Fibroblast of the aortic adventitia (primary cell): Measurements from ENCODE around the gene TMEM52. TPM values are rescaled to one million over a fixed set of nuclear protein-coding genes. Genes with fewer than 3 reads are reported as not detected.

Experiments used
- DNase-seq: peaks from one replicate; pipeline ENCODE4 v3.0.0-alpha.2; 2010; ENCODE audit warnings: low read depth
- H3K4me3 ChIP-seq: 2 replicates; pipeline ENCODE4 v1.5.1; 2011; ENCODE audit warnings: low read depth, mild to moderate bottlenecking, control low read depth, low read length, moderate library complexity
- total RNA-seq: library from RNA; depleted of rRNA; stranded (reverse); fragments of >200 nt; gene quantifications from 2 replicates; pipeline ENCODE4 v1.2.3, GENCODE V29; 2012; ENCODE audit warnings: low replicate concordance
- TF ChIP-seq, protein P1 (sequence below): IDR thresholded peaks from 2 replicates; pipeline ENCODE4 v1.5.1; 2011; ENCODE audit warnings: mild to moderate bottlenecking, low read length, control low read depth, inconsistent platforms; ENCODE audit not compliant: insufficient read depth

Gene TMEM52
- 0.72 TPM in 1 of 2 replicates, not detected in the other for total RNA-seq

DNA sequence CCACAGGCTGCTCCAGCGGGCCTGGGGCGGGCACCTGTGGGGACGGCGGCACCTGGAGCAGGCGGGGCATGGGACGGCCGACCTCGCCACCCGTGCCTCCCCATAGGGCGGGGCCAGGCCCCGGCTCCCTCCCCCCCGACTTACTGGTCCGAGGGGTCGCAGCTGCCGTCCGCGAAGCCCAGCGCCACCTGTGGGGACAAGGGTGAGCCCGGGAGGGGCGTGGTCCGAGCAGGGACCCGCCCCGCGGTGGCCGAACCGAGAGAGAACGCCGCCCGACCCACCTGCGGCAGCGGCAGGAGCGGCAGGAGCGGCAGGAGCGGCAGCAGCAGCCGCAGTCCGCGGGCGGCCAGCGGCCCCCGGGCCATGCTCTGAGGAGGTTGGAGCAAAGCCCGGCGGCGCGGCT is at the start of gene TMEM52:
TMEM52 (minus strand) TSS at position 379 of the 403 bp plus-strand sequence; CDS start at position 365, 14 bp downstream.
- peak within 1 kb of the TSS; percentile 54 for H3K4me3 ChIP-seq
- TF ChIP-seq, protein P1, sequence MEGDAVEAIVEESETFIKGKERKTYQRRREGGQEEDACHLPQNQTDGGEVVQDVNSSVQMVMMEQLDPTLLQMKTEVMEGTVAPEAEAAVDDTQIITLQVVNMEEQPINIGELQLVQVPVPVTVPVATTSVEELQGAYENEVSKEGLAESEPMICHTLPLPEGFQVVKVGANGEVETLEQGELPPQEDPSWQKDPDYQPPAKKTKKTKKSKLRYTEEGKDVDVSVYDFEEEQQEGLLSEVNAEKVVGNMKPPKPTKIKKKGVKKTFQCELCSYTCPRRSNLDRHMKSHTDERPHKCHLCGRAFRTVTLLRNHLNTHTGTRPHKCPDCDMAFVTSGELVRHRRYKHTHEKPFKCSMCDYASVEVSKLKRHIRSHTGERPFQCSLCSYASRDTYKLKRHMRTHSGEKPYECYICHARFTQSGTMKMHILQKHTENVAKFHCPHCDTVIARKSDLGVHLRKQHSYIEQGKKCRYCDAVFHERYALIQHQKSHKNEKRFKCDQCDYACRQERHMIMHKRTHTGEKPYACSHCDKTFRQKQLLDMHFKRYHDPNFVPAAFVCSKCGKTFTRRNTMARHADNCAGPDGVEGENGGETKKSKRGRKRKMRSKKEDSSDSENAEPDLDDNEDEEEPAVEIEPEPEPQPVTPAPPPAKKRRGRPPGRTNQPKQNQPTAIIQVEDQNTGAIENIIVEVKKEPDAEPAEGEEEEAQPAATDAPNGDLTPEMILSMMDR = no peak
- DNase-seq = no peak

DNA sequence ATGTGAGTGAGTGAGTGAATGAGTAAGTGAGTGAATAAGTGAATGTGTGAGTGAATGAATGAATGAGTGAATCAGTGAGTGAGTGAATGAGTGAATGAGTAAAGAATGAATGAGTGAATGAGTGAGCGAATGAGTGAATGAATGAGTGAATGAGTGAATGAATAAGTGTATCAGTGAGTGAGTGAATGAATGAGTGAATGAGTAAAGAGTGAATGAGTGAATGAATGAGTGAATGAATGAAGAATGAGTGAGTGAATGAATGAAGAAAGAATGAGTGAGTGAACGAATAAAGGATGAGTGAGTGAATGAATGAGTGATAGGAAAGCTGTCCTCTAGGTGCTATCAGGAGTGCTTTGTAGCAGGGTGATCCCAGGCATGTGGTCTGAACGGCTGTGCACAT is 48.8 kb upstream of the TMEM52 start:
- TF ChIP-seq, protein P1 = no peak
- DNase-seq = no peak
- H3K4me3 ChIP-seq = no peak overlapping the region

DNA sequence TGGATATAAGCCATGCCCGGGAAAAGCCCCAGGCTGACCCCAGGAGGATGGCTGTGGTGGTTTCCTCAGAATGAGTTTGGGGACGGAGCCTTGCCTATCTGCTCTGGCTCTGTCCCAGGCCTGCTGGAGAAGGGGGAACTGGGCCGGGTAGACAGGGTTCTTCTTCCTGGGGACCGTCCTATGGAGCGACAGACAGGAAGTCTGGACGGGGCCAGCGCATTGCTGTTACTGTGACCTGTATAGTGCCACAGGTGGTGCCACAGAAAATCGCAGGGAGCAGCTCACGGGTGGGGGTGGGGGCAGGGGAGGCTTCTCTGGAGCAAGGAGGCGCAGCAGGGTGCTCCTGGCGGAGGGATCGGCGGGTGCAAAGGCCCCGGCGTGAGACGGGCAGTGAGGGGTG is 48.1 kb upstream of the TMEM52 start:
- TF ChIP-seq, protein P1 = no peak
- no peak overlapping the region for H3K4me3 ChIP-seq
- no peak for DNase-seq

DNA sequence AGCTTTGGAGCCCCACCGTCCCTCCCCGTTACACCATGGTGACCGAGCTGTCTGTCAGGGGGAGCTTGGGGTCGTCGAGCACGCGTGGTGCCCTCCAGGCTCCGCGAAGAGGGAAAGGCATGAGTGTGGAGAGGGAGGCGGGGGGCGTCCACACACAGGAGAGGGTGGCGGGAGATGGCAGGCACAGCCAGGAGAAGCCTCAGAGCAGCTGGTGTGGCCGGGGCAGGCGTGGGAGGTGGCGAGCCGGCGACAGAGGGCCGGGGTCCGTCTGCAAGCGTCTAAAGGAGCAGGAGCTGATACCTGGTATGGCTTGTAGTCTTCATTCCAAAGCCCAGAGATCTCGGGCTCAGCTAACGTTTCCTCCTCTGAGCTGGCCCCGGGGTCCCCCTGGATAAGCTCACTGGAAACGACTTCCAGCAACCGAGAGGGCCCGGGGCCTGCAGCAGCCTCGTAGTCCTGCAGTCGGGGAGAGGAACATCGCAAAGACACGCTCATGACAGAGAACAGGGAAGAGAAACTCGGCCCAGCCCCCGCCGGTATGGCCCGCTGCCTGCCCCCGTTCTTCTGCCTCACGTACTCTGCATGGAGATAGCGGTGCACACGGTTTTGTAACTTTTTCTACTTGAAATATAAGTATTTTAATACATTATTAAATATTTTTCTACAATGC is 47.1 kb upstream of the TMEM52 start:
- DNase-seq = no peak
- TF ChIP-seq, protein P1 = no peak

DNA sequence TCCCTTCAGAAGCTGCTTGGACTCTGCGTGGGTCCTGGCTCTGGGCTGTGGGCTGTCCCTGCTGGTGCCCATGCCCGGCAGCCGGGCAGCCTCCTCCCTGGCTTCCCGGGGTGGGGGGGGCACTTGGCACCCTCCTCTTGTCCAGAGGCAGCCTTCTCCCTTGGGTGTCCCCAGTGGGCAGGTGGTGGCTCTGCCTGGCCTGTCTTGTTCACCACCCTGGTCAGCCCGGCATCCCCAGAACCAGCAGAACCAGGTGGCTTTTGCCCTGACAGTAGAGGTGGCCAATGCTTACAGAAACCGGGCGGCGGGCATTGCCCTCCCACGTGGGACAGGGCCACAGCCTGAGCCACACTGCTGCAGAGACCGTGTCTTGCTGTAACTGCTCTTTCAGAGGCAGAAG is 46.5 kb upstream of the TMEM52 start:
- TF ChIP-seq, protein P1 = no peak

More for the DNA sequence above, 47.1 kb upstream of the TMEM52 start:
- no peak overlapping the region for H3K4me3 ChIP-seq

DNA sequence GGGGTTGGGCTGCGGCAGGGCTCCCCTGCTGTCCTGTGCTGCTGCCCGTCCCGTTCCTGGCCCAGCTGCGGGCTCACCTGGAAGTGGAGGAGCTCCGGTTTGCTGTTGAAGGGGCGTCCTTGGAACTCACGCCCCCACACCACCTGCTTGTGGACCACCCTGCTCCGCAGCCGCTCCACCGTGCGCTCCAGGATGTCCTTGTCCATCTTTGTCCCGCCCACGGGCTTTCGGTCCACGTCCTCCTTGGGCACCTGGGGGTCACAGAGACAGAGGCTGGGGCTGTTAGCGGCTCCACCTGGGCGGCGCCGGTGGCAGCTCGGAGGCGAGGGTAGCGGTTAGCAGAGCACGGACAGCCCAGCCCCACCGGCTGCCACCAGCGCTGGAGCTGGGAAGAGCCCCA is 45.7 kb upstream of the TMEM52 start:
- H3K4me3 ChIP-seq = no peak overlapping the region
- DNase-seq = no peak
- TF ChIP-seq, protein P1 = no peak

More for the DNA sequence above, 46.5 kb upstream of the TMEM52 start:
- no peak overlapping the region for H3K4me3 ChIP-seq
- DNase-seq = no peak
